Cerebellar nuclear complex (tissue), 1 donor: ENCODE data around the gene BRPF1.

Source experiments
- DNase-seq, 2 experiments: peaks; one replicate each; lab custom pipeline; 2025; lab: John Stamatoyannopoulos, UW

BRPF1 gene

GRCh38 chr3:9732080-9732739, 675 bp downstream of the BRPF1 start:
- DNase-seq: no peak

- no peak for DNase-seq
Observed at GRCh38 chr3:9732740-9733115, 1.2 kb downstream of the BRPF1 start.

GRCh38 chr3:9736831-9737230, 5.3 kb downstream of the BRPF1 start:
- DNase-seq: no peak

GRCh38 chr3:9739181-9739580, 7.6 kb downstream of the BRPF1 start:
- DNase-seq: no peak

GRCh38 chr3:9742560-9742959, 11.0 kb downstream of the BRPF1 start:
- DNase-seq: no peak

GRCh38 chr3:9743548-9743947, 12.0 kb downstream of the BRPF1 start:
- no peak for DNase-seq

GRCh38 chr3:9744162-9744561, 12.6 kb downstream of the BRPF1 start:
- no peak for DNase-seq

GRCh38 chr3:9745521-9745920, 14.0 kb downstream of the BRPF1 start:
- no peak for DNase-seq

- DNase-seq: no peak
Observed at GRCh38 chr3:9746330-9746729, 14.8 kb downstream of the BRPF1 start.

- no peak for DNase-seq
Observed at GRCh38 chr3:9747267-9747666, 15.7 kb downstream of the BRPF1 start.

GRCh38 chr3:9748031-9748430, 16.5 kb downstream of the BRPF1 start:
- no peak for DNase-seq

GRCh38 chr3:9749296-9749644, 17.7 kb downstream of the BRPF1 start:
- no peak for DNase-seq

- DNase-seq: peak; percentile 66 to 83
Observed at GRCh38 chr3:9749645-9750555, 18.4 kb downstream of the BRPF1 start, which contains the start of gene OGG1. Gene OGG1 (plus strand): TSS chr3:9749952. CDS start chr3:9750287, 335 bp downstream.

GRCh38 chr3:9750556-9751411, 19.2 kb downstream of the BRPF1 start:
- DNase-seq: no peak

GRCh38 chr3:9754678-9755077, 23.1 kb downstream of the BRPF1 start:
- no peak for DNase-seq

- no peak for DNase-seq
Observed at GRCh38 chr3:9757427-9757826, 25.9 kb downstream of the BRPF1 start.

GRCh38 chr3:9760779-9761505, 29.4 kb downstream of the BRPF1 start:
- DNase-seq: no peak

- DNase-seq: no peak
Observed at GRCh38 chr3:9761919-9762318, 30.4 kb downstream of the BRPF1 start.

GRCh38 chr3:9762871-9763270, 31.3 kb downstream of the BRPF1 start:
- no peak for DNase-seq

- no peak for DNase-seq
Observed at GRCh38 chr3:9765865-9766264, 34.3 kb downstream of the BRPF1 start.

- no peak for DNase-seq
Observed at GRCh38 chr3:9767418-9767817, 35.9 kb downstream of the BRPF1 start.
